GM18511 (cell line): Measurements from ENCODE around the gene IDE.

Experiments used
- ATAC-seq: cut with Tn5 transposase; IDR thresholded peaks from one replicate; pipeline ENCODE4 v1.9.1; 2021; ENCODE audit warnings: mild to moderate bottlenecking, moderate library complexity; ENCODE audit not compliant: unreplicated experiment

IDE gene

GRCh38 chr10:92567952-92568600, 5.8 kb downstream of the IDE start:
- peak; percentile 69 for ATAC-seq

- ATAC-seq: no peak
These were observed 11.5 kb downstream of the IDE start for GRCh38 chr10:92562424-92562823.

GRCh38 chr10:92559046-92559445, 14.8 kb downstream of the IDE start:
- no peak for ATAC-seq

GRCh38 chr10:92553959-92554358, 19.9 kb downstream of the IDE start:
- no peak for ATAC-seq

DNA sequence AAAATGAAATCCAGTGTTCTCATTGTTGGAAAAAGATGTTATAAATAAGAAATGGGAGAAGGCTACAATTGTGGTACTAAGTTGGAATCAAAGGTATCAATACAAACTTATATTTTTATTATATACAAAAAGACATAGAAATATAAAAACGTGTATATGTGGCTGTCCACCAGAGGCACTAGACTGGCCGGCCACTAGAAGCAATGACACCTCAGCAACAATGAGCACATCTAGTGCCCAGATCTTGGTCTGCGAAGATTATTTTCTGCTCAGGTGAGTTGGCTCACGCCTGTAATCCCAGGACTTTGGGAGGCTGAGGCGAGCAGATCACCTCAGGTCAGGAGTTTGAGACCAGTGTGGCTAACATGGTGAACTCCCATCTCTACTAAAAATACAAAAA, 21.6 kb downstream of the IDE start:
- ATAC-seq: no peak

GRCh38 chr10:92550924-92551323, 23.0 kb downstream of the IDE start:
- ATAC-seq: no peak

- ATAC-seq: no peak
These were observed 26.2 kb downstream of the IDE start for GRCh38 chr10:92547676-92548075.

GRCh38 chr10:92545556-92545955, 28.3 kb downstream of the IDE start:
- ATAC-seq: no peak

- ATAC-seq: peak; percentile 54
These were observed 29.6 kb downstream of the IDE start for GRCh38 chr10:92544296-92544695.

DNA sequence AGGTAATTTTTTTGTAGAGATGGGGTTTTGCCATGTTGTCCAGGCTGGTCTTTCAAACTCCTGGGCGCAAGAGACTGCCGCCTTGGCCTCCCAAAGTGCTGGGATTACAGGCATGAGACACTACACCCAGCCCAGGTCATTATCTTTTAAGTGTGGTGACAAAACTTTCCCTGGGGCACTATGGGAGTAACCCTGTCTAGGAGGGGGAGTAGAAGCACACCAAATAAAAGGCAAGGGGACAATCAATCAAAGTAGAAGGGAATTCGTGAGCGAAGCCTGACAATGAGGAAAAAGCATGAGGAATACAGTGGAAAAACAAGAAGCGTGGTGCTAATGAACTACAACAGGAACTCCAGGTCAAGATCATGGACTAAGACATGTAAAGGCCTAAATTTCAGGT, 31.4 kb downstream of the IDE start:
- no peak for ATAC-seq

DNA sequence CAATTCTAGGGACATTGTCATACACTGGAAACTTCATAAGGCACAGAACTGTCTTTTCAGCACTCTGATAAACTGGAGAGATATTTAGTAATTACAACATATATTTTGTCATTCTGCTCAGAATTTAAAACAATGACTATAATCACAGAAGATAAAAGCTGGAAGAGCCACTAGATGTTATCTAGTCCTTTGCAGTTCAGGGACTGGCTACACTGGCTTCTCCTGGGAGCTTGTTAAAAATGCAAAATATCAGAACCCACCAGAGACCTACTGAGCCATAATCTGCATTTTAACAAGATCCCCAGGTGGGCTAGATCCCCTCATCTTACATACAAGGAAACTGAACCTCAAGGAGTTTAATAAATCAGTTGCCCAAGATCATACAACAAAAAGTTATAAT, 32.3 kb downstream of the IDE start:
- no peak for ATAC-seq

DNA sequence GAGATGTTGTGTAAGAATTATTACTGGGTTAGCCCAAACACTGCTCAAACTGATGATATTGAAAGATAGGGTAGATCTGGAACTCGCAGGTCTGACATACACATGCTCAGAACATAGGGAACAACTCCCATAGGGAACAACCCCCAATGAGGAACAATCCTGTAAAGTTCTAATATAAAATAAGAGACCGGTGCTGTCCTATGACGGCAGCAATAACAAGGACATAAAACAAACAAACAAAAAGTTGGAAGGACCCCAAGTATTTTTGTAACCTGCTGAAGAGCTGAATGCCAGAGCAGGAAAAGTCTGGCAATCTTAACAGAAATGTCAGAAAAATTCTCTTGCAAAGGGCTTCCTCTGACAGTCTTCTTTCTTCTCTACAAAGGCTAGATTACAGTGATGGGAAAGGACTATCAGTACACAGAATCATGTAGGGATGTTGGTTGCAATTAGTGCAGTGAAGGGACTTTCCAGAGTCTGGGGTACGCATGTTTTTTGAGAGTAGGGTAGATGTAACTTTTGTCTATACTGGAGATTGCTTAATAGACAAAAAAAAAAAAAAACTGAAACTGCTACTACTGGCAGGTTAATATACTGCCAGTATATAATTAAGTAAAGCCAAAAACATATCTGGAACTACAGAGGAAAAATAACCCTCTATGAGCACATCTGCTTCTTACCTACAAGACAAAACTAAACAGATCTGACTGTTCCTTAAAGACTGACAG, 35.5 kb downstream of the IDE start:
- no peak for ATAC-seq

- no peak for ATAC-seq
These were observed 42.9 kb downstream of the IDE start for GRCh38 chr10:92530891-92531535.

DNA sequence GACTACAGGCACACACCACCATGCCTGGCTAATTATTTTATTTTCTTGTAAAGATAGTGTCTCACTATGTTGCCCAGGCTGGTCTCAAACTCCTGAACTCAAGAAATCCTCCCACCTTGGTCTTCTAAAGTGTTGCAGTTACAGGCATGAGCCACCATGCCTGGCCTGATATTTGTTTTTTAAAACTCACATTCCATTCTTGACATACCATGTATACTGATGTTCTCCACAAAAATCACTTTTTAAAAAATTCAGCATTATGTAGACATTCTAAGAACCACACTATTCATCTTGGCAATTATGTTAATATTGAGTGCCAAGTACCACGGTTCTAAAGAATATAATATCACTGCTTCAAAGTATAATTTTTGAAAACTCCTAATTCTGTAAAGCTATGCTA, 43.5 kb downstream of the IDE start:
- no peak for ATAC-seq

DNA sequence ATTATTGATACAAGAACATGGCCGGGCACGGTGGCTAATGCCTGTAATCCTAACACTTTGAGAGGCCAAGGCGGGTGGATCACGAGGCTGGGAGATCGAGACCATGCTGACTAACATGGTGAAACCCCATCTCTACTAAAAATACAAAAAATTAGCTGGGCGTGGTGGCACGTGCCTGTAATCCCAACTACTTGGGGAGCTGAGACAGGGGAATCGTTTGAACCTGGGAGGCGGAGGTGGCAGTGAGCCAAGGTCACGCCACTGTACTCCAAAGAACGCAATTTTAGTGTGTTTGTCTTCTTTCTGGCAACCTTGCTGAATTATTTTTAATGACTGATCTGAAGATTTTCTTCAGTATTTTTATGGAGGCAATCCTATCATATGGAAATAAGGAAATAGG, 46.2 kb downstream of the IDE start:
- ATAC-seq: no peak

GRCh38 chr10:92523639-92524038, 50.3 kb downstream of the IDE start:
- no peak for ATAC-seq

DNA sequence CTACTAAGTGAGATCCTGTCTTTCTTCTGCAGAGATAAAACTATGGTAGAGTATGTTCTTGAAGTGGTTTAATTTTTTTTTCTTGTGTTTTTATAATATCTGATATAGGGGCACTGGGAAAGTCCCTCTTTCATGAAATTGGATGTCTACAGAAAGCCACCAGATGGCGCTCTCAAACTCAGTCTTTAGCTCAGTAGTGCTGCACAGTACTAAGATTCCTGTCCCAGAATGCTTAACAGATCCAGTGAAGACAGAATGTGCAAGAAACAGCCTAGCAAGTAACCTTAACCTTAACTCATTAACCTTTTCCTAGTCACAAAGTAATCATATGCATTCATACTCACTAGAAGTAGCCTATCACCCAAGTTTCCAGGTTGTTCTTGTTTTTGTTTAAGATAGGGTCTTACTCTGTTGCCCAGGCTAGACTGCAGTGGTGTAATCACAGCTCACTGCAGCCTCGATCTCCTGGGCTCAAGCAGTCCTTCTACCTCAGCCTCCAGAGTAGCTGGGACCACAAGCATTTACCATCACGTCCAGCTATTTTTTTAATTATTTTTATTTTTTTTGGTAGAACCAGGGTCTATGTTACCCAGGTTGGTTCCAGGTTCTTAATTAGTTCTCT, 56.7 kb downstream of the IDE start:
- ATAC-seq: peak; percentile 81

GRCh38 chr10:92508866-92509265, 65.0 kb downstream of the IDE start:
- no peak for ATAC-seq

DNA sequence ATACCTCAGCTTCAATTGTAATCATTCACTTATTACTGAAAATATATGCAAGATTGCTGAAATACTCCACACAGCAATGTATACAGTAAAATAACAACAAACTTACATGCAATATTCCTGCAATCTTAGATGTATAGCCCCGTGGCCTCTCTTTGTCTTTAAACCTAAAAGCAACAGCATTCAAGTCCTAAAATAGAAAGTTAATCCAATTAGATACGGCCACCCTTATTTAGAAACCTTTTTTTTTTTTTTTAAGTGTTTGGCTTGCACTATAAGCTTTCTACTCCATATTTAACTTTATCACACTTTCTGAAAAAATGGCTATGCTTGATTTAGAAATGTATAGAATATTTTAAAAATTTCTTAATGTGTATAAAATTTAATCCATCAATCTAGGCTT, 67.6 kb downstream of the IDE start:
- ATAC-seq: no peak

DNA sequence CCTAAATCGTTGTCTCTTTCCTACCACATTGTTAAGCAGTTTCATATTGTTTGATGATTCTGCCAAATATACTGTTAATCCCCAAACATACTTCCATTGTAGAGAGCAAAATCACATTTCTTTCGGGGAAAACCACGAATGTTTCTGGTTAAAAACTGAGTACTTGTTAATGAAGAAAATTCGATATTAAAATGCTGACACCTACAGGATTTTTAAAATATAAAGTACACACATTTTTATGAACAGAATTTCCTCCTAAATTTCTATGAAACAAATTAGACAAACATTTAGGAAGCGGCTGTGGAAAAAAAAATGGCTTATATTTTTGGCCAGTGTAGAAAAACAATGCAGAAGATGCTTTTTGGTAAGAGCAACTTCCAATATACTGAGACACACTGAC, 68.8 kb downstream of the IDE start:
- ATAC-seq: no peak

DNA sequence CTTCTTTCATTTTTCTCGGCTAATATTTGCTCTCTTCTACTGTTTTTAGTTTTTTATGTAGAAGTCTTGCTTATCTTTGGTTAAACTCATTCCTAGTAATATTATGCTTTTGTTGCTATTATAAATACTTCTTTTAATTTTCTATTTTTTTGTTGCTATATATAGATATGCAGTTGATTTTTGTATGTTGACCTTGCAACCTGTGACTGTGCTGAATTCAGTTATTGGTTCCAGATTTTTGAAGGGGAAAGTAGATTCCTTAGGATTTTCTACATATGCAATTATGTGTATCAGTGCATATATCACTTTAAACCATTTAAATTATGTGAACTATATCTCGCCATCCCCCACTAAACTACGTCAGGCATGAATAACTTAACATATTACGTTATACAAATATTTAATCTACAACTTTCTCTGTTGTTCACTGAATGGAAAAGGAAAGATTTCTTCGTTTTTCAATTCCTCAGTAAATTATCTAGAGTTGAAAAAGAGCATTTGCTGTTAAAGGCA, 71.5 kb downstream of the IDE start:
- ATAC-seq: no peak

DNA sequence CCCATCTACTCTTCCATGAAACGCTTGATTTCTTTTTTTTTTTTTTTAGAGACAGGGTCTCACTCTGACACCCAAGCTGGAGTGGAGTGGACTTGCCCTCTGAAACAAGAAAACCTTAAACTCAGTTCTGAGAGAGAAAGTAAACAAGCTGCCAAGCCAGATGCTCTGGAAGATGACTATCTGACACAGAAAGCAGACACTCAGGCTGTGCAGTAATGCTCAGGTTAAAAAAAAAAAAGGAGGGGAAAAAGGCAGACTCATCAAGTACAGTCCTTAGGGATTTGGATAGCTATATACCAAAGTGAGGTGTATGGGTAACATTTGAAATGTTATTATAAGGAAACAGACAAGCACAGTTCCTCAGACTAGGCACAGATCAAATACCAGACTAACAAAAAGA, 80.5 kb downstream of the IDE start:
- ATAC-seq: no peak
